GM12878 (cell line): ENCODE results near the gene RBBP6. TPM values are rescaled to one million over a fixed set of nuclear protein-coding genes. Genes with fewer than 3 reads are reported as not detected.
A peak's percentile ranks its signal among the peaks of the same experiment; 100 is the strongest.

Source experiments
- ATAC-seq: fragments of 200-7000 bp; cut with Tn5 transposase; 3 replicates; pipeline ENCODE4 v1.9.1; 2020; ENCODE audit warnings: mild to moderate bottlenecking, moderate library complexity
- BruUV-seq: library from RNA; stranded (reverse); fragments of 400-500 nt; replicated peaks from 2 replicates; lab custom pipeline; 2021; lab: Mats Ljungman, UMichigan
- CTCF ChIA-PET: fragments of 300-600 bp; sonication (Branson Sonifier 250); formaldehyde crosslinking; extraction: SDS; loops from one replicate; lab custom pipeline; 2021; ENCODE audit warnings: inconsistent platforms; lab: Yijun Ruan, JAX
- POLR2A ChIA-PET: fragments of 350-600 bp; formaldehyde crosslinking; extraction: SDS; loops from one replicate; lab custom pipeline; 2021; ENCODE audit warnings: inconsistent platforms; lab: Charles Lee
- RAD21 ChIA-PET: fragments of 300-600 bp; sonication (Branson Sonifier 250); formaldehyde crosslinking; loops from one replicate; lab custom pipeline; 2023; ENCODE audit warnings: antibody characterized with exemption; ENCODE audit not compliant: unreplicated experiment; lab: Charles Lee
- SMC1A ChIA-PET: fragments of 300-600 bp; sonication (Branson Sonifier 250); formaldehyde crosslinking; loops from one replicate; lab custom pipeline; 2023; ENCODE audit not compliant: unreplicated experiment, uncharacterized antibody; lab: Charles Lee
- DNase-seq: peaks from one replicate; pipeline ENCODE4 v3.0.0-alpha.2; 2011; ENCODE audit warnings: low read depth, low spot score
- FAIRE-seq: peaks from 3 replicates; lab custom pipeline; 2011; peaks lifted over from hg19 to GRCh38; lab: Jason Lieb, UNC
- H2AFZ ChIP-seq: 2 replicates; pipeline ENCODE4 v1.6.0; 2011; ENCODE audit warnings: low read depth, low read length, control low read depth; ENCODE audit not compliant: control insufficient read depth
- H3K27ac ChIP-seq: 2 replicates; pipeline ENCODE4 v1.5.1; 2011; ENCODE audit warnings: control low read depth; ENCODE audit not compliant: control insufficient read depth, insufficient read depth
- H3K27me3 ChIP-seq, 2 experiments: replicated peaks in 1 of 2; 2 replicates each; pipeline versions ENCODE4 v1.6.0 to v1.6.1; 2011; ENCODE audit warnings: low read length in 1 of 2; ENCODE audit not compliant: control insufficient read depth in 2 of 2, insufficient read depth in 2 of 2
- H3K36me3 ChIP-seq, 2 experiments: 2 replicates each; pipeline ENCODE4 v1.5.1; 2011; ENCODE audit warnings: low read length in 1 of 2; ENCODE audit not compliant: control insufficient read depth in 2 of 2, insufficient read depth in 2 of 2
- H3K4me1 ChIP-seq: 2 replicates; pipeline ENCODE4 v1.6.1; 2011; ENCODE audit warnings: mild to moderate bottlenecking, low read length, moderate library complexity, mixed read lengths; ENCODE audit not compliant: control insufficient read depth, insufficient read depth
- H3K4me2 ChIP-seq: 2 replicates; pipeline ENCODE4 v1.6.0; 2011; ENCODE audit warnings: control low read depth; ENCODE audit not compliant: control insufficient read depth, insufficient read depth
- H3K4me3 ChIP-seq: fragments of 200-600 bp; sonication (generic); 2 replicates; pipeline ENCODE4 v1.5.1; 2016
- H3K79me2 ChIP-seq: 2 replicates; pipeline ENCODE4 v1.6.0; 2011; ENCODE audit warnings: low read length; ENCODE audit not compliant: control insufficient read depth, insufficient read depth
- H3K9ac ChIP-seq: 2 replicates; pipeline ENCODE4 v1.8.0; 2011; ENCODE audit warnings: low read length, control low read depth, mixed read lengths; ENCODE audit not compliant: control insufficient read depth, insufficient read depth
- H3K9me3 ChIP-seq: replicated peaks from 3 replicates; pipeline ENCODE4 v1.5.1; 2011; ENCODE audit warnings: mild to moderate bottlenecking, low read length; ENCODE audit not compliant: control insufficient read depth, insufficient read depth
- H4K20me1 ChIP-seq: 2 replicates; pipeline ENCODE4 v1.6.0; 2011; ENCODE audit not compliant: control insufficient read depth, insufficient read depth
- CBX3 ChIP-seq: fragments of 200-600 bp; sonication (generic); IDR thresholded peaks from 2 replicates; pipeline ENCODE4 v1.6.1; 2016; ENCODE audit warnings: low read depth, borderline replicate concordance
- CHD1 ChIP-seq: IDR thresholded peaks from 2 replicates; pipeline ENCODE4 v1.6.1; 2012; ENCODE audit warnings: low read depth, low read length, improper control_type of control experiment
- DPF2 ChIP-seq: fragments of 450-650 bp; IDR thresholded peaks from 2 replicates; pipeline ENCODE4 v1.6.1; 2017; ENCODE audit warnings: mild to moderate bottlenecking
- HDGF ChIP-seq: fragments of 450-650 bp; IDR thresholded peaks from 2 replicates; pipeline ENCODE4 v1.6.1; 2016; ENCODE audit warnings: antibody characterized with exemption
- IRF4 ChIP-seq: IDR thresholded peaks from 2 replicates; pipeline ENCODE4 v1.6.1; 2011; ENCODE audit warnings: low read depth, low read length
- NFXL1 ChIP-seq: fragments of 450-650 bp; IDR thresholded peaks from 2 replicates; pipeline ENCODE4 v1.6.1; 2017; ENCODE audit warnings: antibody characterized with exemption, mild to moderate bottlenecking, borderline replicate concordance
- POLR2AphosphoS5 ChIP-seq: IDR thresholded peaks from 2 replicates; pipeline ENCODE4 v1.6.1; 2011; ENCODE audit warnings: mild to moderate bottlenecking, low read length, inconsistent platforms
- SMAD5 ChIP-seq: IDR thresholded peaks from 2 replicates; pipeline ENCODE4 v1.6.1; 2016; ENCODE audit warnings: antibody characterized with exemption, low read depth
- SMC3 ChIP-seq: IDR thresholded peaks from 2 replicates; pipeline ENCODE4 v1.6.1; 2011; ENCODE audit warnings: low read length, improper control_type of control experiment, borderline replicate concordance
- TCF3 ChIP-seq: IDR thresholded peaks from 2 replicates; pipeline ENCODE4 v1.6.1; 2012; ENCODE audit warnings: low read depth, mild to moderate bottlenecking, low read length, borderline replicate concordance; ENCODE audit not compliant: insufficient read depth
- ZSCAN29 ChIP-seq: fragments of 450-650 bp; IDR thresholded peaks from 2 replicates; pipeline ENCODE4 v1.6.1; 2017; ENCODE audit warnings: mild to moderate bottlenecking, moderate library complexity
- WGBS: methylation state at CpG from one replicate; pipeline ENCODE4 v1.1.6; 2016; ENCODE audit warnings: low lambda C conversion rate; ENCODE audit not compliant: insufficient replicate concordance, insufficient coverage; ENCODE audit errors: missing lambda C conversion rate; 5-methylcytosine and 5-hydroxymethylcytosine counted together
- in situ Hi-C: fragments of 300-500 bp; cut with MboI; formaldehyde crosslinking; loops from 9 replicates; pipeline ENCODE4 v1.14.3; 2018; ENCODE audit warnings: mixed read lengths
- intact Hi-C: fragments of 100-400 bp; cut with micrococcal nuclease; formaldehyde crosslinking; loops from one replicate; pipeline ENCODE4 v1.14.2; 2022; ENCODE audit not compliant: unreplicated experiment
- polyA plus RNA-seq, 11 experiments: library from polyadenylated mRNA; depleted of rRNA in 4 of 11; unstranded in 6 of 11; stranded (reverse) in 5 of 11; fragments of >200 nt; fragmentation: Nextera tagmentation in 4 of 11; fragmentation: Illumina TruSeq in 1 of 11; extraction: Ambion mirVana in 4 of 11; extraction: Trizol in 1 of 11; gene quantifications; 1 replicate in 1 of 11; 2 replicates in 10 of 11; pipeline versions ENCODE4 v1.2.1 to v1.2.3, GENCODE V29; 2011 to 2016; ENCODE audit warnings: inconsistent platforms in 2 of 11, missing spikeins in 2 of 11, low read depth in 1 of 11
- total RNA-seq, 4 experiments: library from RNA; depleted of rRNA in 3 of 4; stranded (reverse); fragments of >200 nt in 3 of 4; fragmentation: Illumina TruSeq in 1 of 4; extraction: Trizol in 1 of 4; gene quantifications; 2 replicates each; pipeline versions ENCODE4 v1.2.1 to v1.2.3, GENCODE V29; 2013 to 2021
- TF ChIP-seq, protein P1 (sequence below): fragments of 450-650 bp; IDR thresholded peaks from 2 replicates; pipeline ENCODE4 v1.6.1; 2017; ENCODE audit warnings: antibody characterized with exemption, mild to moderate bottlenecking, moderate library complexity
- TF ChIP-seq, protein P2 (sequence below): IDR thresholded peaks from 2 replicates; pipeline ENCODE4 v1.6.1; 2012; ENCODE audit warnings: low read depth, low read length, improper control_type of control experiment

Gene RBBP6
- total and polyA plus RNA-seq, 10 of the 15 experiments (the other 5 are each of a cell fraction or from before 2014, with no cell fraction given) = 16.9 to 80.2 (median 36.5) TPM

DNA sequence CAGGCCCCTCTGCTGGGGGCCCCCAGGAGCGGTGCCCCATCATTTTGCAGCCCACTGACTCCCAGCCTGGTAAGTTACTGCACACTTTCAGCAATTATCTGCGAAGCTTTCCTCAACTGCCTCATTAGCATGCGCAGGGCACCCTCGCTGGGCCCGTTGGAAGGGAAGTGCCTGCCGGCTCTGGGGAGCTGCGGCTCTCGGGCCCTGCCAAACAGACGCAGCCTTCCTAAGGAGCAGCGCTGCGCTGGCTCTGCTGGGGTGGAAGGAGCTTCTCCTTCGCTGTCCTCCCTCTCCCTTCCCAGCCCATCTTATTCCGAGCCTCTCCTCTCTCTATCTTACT is 71.0 kb downstream of the RBBP6 start:
- ATAC-seq (peak; percentile 45; the same call in 2 of the 3 replicates), DNase-seq (no peak)

DNA sequence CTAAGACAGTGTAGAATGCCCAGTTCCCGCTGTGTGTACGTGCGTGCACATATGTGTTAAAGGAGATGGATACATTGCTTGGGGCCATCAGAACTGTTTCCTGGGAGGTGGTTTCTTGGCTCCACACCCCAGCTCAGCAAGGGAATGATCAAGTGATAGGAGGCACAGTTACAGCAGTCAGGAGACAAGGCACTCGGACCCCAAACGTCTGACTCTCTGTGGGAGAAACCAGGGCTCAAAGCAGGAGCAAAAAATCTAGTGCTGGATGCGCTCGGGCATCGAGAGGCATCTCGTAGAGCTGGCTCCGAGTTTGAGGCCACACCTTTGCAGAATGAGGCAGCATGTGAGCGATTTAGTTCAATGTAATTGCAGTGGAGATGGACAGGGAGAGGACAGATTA is 71.9 kb downstream of the RBBP6 start:
- Histone ChIP-seq H4K20me1 (no peaks in the 10 kb centered on the region), H3K4me2 (no peak overlapping the region), H3K9ac (no peak overlapping the region), H3K27me3 (peaks cover 3% of the 10 kb centered on the region in 2 experiments; a peak in 3 of 4 replicates), H3K4me3 (no peak overlapping the region), H3K36me3 (no peaks in the 10 kb centered on the region), H3K79me2 (no peaks in the 10 kb centered on the region), H3K27ac (no peak overlapping the region), H3K4me1 (no peaks in the 10 kb centered on the region), H3K9me3 (no peaks in the 10 kb centered on the region), H2AFZ (no peak overlapping the region)
- ATAC-seq = no peak
- intact Hi-C loops (no loop called here), in situ Hi-C loops (no loop called here)
- no peak for DNase-seq
- WGBS = 62% methylated on average over 11 of the region's 11 CpGs
- TF ChIP-seq, protein P1, sequence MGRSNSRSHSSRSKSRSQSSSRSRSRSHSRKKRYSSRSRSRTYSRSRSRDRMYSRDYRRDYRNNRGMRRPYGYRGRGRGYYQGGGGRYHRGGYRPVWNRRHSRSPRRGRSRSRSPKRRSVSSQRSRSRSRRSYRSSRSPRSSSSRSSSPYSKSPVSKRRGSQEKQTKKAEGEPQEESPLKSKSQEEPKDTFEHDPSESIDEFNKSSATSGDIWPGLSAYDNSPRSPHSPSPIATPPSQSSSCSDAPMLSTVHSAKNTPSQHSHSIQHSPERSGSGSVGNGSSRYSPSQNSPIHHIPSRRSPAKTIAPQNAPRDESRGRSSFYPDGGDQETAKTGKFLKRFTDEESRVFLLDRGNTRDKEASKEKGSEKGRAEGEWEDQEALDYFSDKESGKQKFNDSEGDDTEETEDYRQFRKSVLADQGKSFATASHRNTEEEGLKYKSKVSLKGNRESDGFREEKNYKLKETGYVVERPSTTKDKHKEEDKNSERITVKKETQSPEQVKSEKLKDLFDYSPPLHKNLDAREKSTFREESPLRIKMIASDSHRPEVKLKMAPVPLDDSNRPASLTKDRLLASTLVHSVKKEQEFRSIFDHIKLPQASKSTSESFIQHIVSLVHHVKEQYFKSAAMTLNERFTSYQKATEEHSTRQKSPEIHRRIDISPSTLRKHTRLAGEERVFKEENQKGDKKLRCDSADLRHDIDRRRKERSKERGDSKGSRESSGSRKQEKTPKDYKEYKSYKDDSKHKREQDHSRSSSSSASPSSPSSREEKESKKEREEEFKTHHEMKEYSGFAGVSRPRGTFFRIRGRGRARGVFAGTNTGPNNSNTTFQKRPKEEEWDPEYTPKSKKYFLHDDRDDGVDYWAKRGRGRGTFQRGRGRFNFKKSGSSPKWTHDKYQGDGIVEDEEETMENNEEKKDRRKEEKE = no peak
- TF ChIP-seq CHD1 (no peak), POLR2AphosphoS5 (no peak), SMC3 (no peak), NFXL1 (no peak), HDGF (no peak), SMAD5 (no peak), CBX3 (no peak), ZSCAN29 (no peak)
- TF ChIP-seq, protein P2, sequence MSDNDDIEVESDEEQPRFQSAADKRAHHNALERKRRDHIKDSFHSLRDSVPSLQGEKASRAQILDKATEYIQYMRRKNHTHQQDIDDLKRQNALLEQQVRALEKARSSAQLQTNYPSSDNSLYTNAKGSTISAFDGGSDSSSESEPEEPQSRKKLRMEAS = no peak
- BruUV-seq = no TSS peak
- RAD21 ChIA-PET = no interaction called here
- SMC1A ChIA-PET = no interaction called here
- CTCF ChIA-PET = no interaction called here
- POLR2A ChIA-PET = interaction anchor here (0.6 kb wide), 1 partner anchor 88 kb away, joined by 9 read pairs; no protein-coding TSS in a partner anchor
- FAIRE-seq = no peak

More for the DNA sequence above, 71.0 kb downstream of the RBBP6 start:
- Histone ChIP-seq H3K4me3 (no peak overlapping the region), H3K4me2 (no peak overlapping the region), H2AFZ (no peak overlapping the region), H3K9ac (no peak overlapping the region), H3K27me3 (peaks cover 3% of the 10 kb centered on the region in 2 experiments; a peak in 3 of 4 replicates), H3K4me1 (no peaks in the 10 kb centered on the region), H3K27ac (no peak overlapping the region), H4K20me1 (no peaks in the 10 kb centered on the region), H3K9me3 (no peaks in the 10 kb centered on the region), H3K36me3 (no peaks in the 10 kb centered on the region), H3K79me2 (no peaks in the 10 kb centered on the region)
- SMC1A ChIA-PET = no interaction called here
- intact Hi-C loops = no loop called here
- FAIRE-seq = no peak
- TF ChIP-seq ZSCAN29 (no peak), POLR2AphosphoS5 (no peak), DPF2 (no peak), IRF4 (no peak), TCF3 (no peak)
- BruUV-seq = no TSS peak
- POLR2A ChIA-PET = no interaction called here
- WGBS = 12% methylated on average over 12 of the region's 13 CpGs
- CTCF ChIA-PET = interaction anchor here (0.6 kb wide), 1 partner anchor 60 kb away, joined by 3 read pairs; no protein-coding TSS in a partner anchor
- RAD21 ChIA-PET = no interaction called here
- in situ Hi-C loops = no loop called here
